MG63 (cell line): Measurements from ENCODE around the gene ENDOV. TPM values are rescaled to one million over a fixed set of nuclear protein-coding genes. Genes with fewer than 3 reads are reported as not detected.

Experiments used
- total RNA-seq: library from RNA; depleted of rRNA; stranded (reverse); fragments of >200 nt; shearing (Covaris generic); gene quantifications from 2 replicates; pipeline ENCODE4 v1.2.3, GENCODE V29; 2014; ENCODE audit warnings: low replicate concordance; rRNA removed

The ENDOV gene
- total RNA-seq, 1 experiment from 2014 or later: 39.7 TPM

Other genes with a start within 250 kb of the ENDOV start
- 0.10 TPM in 1 of 2 replicates, not detected in the other for gene CARD14, start 245.1 kb upstream of the ENDOV start, total RNA-seq
- gene SGSH, start 194.8 kb upstream of the ENDOV start, total RNA-seq: 18.7 and 23.6 TPM in 2 replicates
- 1.9 and 7.3 TPM in 2 replicates for gene SLC26A11, start 194.7 kb upstream of the ENDOV start, total RNA-seq
- gene RNF213, start 154.3 kb upstream of the ENDOV start, total RNA-seq: 22.5 and 22.6 TPM in 2 replicates
- gene NPTX1, start 61.4 kb downstream of the ENDOV start, total RNA-seq: 0.91 TPM in 1 of 2 replicates, not detected in the other
- 20.3 and 30.6 TPM in 2 replicates for gene RPTOR, start 129.7 kb downstream of the ENDOV start, total RNA-seq